Suprapubic skin (tissue), 4 donors: Measurements from ENCODE around the gene GABRG2. TPM values are rescaled to one million over a fixed set of nuclear protein-coding genes. Genes with fewer than 3 reads are reported as not detected.
"Not testable (repeated sequence)": the region's sequence is repeated elsewhere in the genome, so short reads cannot be mapped to it uniquely, and the experiment has no call there.

Source experiments
- DNase-seq, 2 donors: peaks; one replicate each; pipeline ENCODE4 v3.0.0-alpha.2; 2019; ENCODE audit warnings: low spot score in 2 of 2
- H3K27ac ChIP-seq: fragments of 200-600 bp; sonication (generic); one replicate; pipeline ENCODE4 v1.5.1; 2019
- H3K27me3 ChIP-seq: fragments of 200-600 bp; sonication (generic); one replicate; pipeline ENCODE4 v1.5.1; 2019
- H3K36me3 ChIP-seq: fragments of 200-600 bp; sonication (generic); one replicate; pipeline ENCODE4 v1.5.1; 2019
- H3K4me1 ChIP-seq: fragments of 200-600 bp; sonication (generic); one replicate; pipeline ENCODE4 v1.5.1; 2019
- H3K4me3 ChIP-seq: fragments of 200-600 bp; sonication (generic); one replicate; pipeline ENCODE4 v1.5.1; 2019; ENCODE audit warnings: mild to moderate bottlenecking
- H3K9me3 ChIP-seq: fragments of 200-600 bp; sonication (generic); one replicate; pipeline ENCODE4 v1.5.1; 2019
- CTCF ChIP-seq, 2 donors: fragments of 200-600 bp in 1 of 2; fragments of 450-650 bp in 1 of 2; sonication (generic) in 1 of 2; IDR thresholded peaks; one replicate each; pipeline ENCODE4 v1.5.1; 2016 to 2019; ENCODE audit warnings: antibody characterized with exemption in 2 of 2, mild to moderate bottlenecking in 1 of 2, moderate library complexity in 1 of 2
- EP300 ChIP-seq: sonication (generic); formaldehyde crosslinking; IDR thresholded peaks from one replicate; pipeline ENCODE4 v1.6.1; 2017; ENCODE audit warnings: antibody characterized with exemption
- POLR2A ChIP-seq, 2 donors: fragments of 450-650 bp; IDR thresholded peaks; one replicate each; pipeline ENCODE4 v1.6.1; 2017; ENCODE audit warnings: antibody characterized with exemption in 2 of 2, mild to moderate bottlenecking in 2 of 2, moderate library complexity in 2 of 2
- POLR2AphosphoS5 ChIP-seq, 3 donors: sonication (generic); formaldehyde crosslinking; IDR thresholded peaks; one replicate each; pipeline ENCODE4 v1.6.1; 2017; ENCODE audit warnings: antibody characterized with exemption in 3 of 3
- WGBS: methylation state at CpG from one replicate; pipeline ENCODE4 v1.1.5; 2018; 5-methylcytosine and 5-hydroxymethylcytosine counted together
- total RNA-seq, 4 donors: library from RNA; depleted of rRNA; stranded (reverse); fragments of >200 nt; gene quantifications; one replicate each; pipeline ENCODE4 v1.1.0, GENCODE V29; 2016

GABRG2 gene
- total RNA-seq, 4 donors from 2014 or later: not detected

GRCh38 chr5:162052676-162053075 is 14.9 kb upstream of the GABRG2 start:
- H3K9me3 ChIP-seq: no peaks in the 10 kb centered on the region
- WGBS: 56% methylated on average over 3 of the region's 3 CpGs
- DNase-seq: no peak
- no peaks in the 10 kb centered on the region for H3K4me1 ChIP-seq
- H3K27ac ChIP-seq: no peak overlapping the region
- no peaks in the 10 kb centered on the region for H3K36me3 ChIP-seq
- no peak overlapping the region for H3K4me3 ChIP-seq
- no peaks in the 10 kb centered on the region for H3K27me3 ChIP-seq
- TF ChIP-seq POLR2AphosphoS5 (IDR thresholded peaks at IDR 0.05): no peak
- TF ChIP-seq CTCF (IDR thresholded peaks at IDR 0.05): no peak
- no peak for TF ChIP-seq POLR2A (IDR thresholded peaks at IDR 0.05)
- TF ChIP-seq EP300: no peak

- not testable (repeated sequence) for H3K4me1 ChIP-seq, H3K27me3 ChIP-seq, H3K36me3 ChIP-seq, H3K9me3 ChIP-seq, DNase-seq, H3K4me3 ChIP-seq, H3K27ac ChIP-seq
- 88% methylated on average over 4 of the region's 4 CpGs for WGBS
Observed at GRCh38 chr5:162055095-162055494, 12.5 kb upstream of the GABRG2 start.

GRCh38 chr5:162067162-162067561 is 411 bp upstream of the GABRG2 start:
- Histone ChIP-seq H3K4me3 (no peak overlapping the region), H3K27ac (no peak overlapping the region), H3K4me1 (no peaks in the 10 kb centered on the region), H3K9me3 (no peaks in the 10 kb centered on the region), H3K27me3 (peaks cover 8% of the 10 kb centered on the region), H3K36me3 (no peaks in the 10 kb centered on the region)
- no peak for TF ChIP-seq POLR2A (IDR thresholded peaks at IDR 0.05)
- no peak for TF ChIP-seq EP300
- no peak for TF ChIP-seq CTCF (IDR thresholded peaks at IDR 0.05)
- TF ChIP-seq POLR2AphosphoS5 (IDR thresholded peaks at IDR 0.05): no peak
- no peak for DNase-seq
- WGBS: 2% methylated on average over 7 of the region's 7 CpGs

GRCh38 chr5:162068412-162068811 is 839 bp downstream of the GABRG2 start:
- Histone ChIP-seq H3K27me3 (peaks cover 8% of the 10 kb centered on the region), H3K4me1 (no peaks in the 10 kb centered on the region), H3K27ac (no peak overlapping the region), H3K9me3 (no peaks in the 10 kb centered on the region), H3K4me3 (no peak overlapping the region), H3K36me3 (no peaks in the 10 kb centered on the region)
- TF ChIP-seq POLR2A (IDR thresholded peaks at IDR 0.05): no peak
- no peak for TF ChIP-seq POLR2AphosphoS5 (IDR thresholded peaks at IDR 0.05)
- no peak for TF ChIP-seq CTCF (IDR thresholded peaks at IDR 0.05)
- no peak for DNase-seq
- 6% methylated on average over 11 of the region's 12 CpGs for WGBS

- no peak overlapping the region for H3K4me3 ChIP-seq
- peaks cover 8% of the 10 kb centered on the region for H3K27me3 ChIP-seq
- H3K9me3 ChIP-seq: no peaks in the 10 kb centered on the region
- TF ChIP-seq POLR2A (IDR thresholded peaks at IDR 0.05) (no peak), CTCF (IDR thresholded peaks at IDR 0.05) (no peak), EP300 (no peak)
- no peaks in the 10 kb centered on the region for H3K4me1 ChIP-seq
- H3K36me3 ChIP-seq: no peaks in the 10 kb centered on the region
- WGBS: 85% methylated on average over 4 of the region's 4 CpGs
- no peak overlapping the region for H3K27ac ChIP-seq
- no peak for DNase-seq
Observed at GRCh38 chr5:162068936-162069335, 1.4 kb downstream of the GABRG2 start.

- H3K4me3 ChIP-seq: no peak overlapping the region
- no peaks in the 10 kb centered on the region for H3K9me3 ChIP-seq
- H3K27me3 ChIP-seq: no peaks in the 10 kb centered on the region
- 91% methylated on average over 1 of the region's 1 CpG for WGBS
- H3K27ac ChIP-seq: no peak overlapping the region
- TF ChIP-seq EP300 (no peak), POLR2AphosphoS5 (IDR thresholded peaks at IDR 0.05) (no peak), CTCF (IDR thresholded peaks at IDR 0.05) (no peak), POLR2A (IDR thresholded peaks at IDR 0.05) (no peak)
- no peaks in the 10 kb centered on the region for H3K36me3 ChIP-seq
- H3K4me1 ChIP-seq: no peaks in the 10 kb centered on the region
- DNase-seq: no peak
Observed at GRCh38 chr5:162078805-162079204, 11.2 kb downstream of the GABRG2 start.
